Endothelial cell of hepatic sinusoid (primary cell): Measurements from ENCODE around the gene R3HDM1.
"Not testable (repeated sequence)": the region's sequence is repeated elsewhere in the genome, so short reads cannot be mapped to it uniquely, and the experiment has no call there.

ENCODE experiments used
- in situ Hi-C: cut with HindIII; loops from 2 replicates; pipeline ENCODE4 v1.10.0; 2017; ENCODE audit warnings: low sequenced_read_pairs

Gene R3HDM1

GRCh38 chr2:135531231-135532197 is at the start of gene R3HDM1:
Gene R3HDM1 (plus strand): TSS chr2:135531484. CDS start chr2:135604846, 73,362 bp downstream.
- in situ Hi-C loops, result loop anchor here (5.0 kb wide), 1 partner anchor 41 kb away; no protein-coding TSS in a partner anchor

DNA sequence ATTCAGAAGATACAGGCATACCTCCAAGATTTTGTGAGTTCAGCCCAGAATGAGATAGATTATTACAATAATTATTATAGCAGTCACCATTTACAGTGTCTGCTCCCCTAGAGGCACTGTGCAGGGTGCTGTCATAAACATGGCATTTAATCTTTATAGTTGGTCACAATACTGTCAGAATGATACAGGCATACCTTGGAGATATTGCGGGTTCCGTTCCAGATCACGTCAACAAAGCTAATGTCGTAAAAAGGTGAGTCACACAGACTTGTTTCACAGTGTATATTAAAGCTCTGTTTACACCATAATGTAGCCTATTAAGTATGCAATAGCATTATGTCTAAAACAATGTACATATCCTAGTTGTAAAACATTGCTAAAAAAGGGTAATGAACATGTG is 45.8 kb upstream of the R3HDM1 start:
- in situ Hi-C loops, result no loop called here

- in situ Hi-C loops, result no loop called here
These were observed 40.9 kb upstream of the R3HDM1 start for GRCh38 chr2:135490376-135490775.

DNA sequence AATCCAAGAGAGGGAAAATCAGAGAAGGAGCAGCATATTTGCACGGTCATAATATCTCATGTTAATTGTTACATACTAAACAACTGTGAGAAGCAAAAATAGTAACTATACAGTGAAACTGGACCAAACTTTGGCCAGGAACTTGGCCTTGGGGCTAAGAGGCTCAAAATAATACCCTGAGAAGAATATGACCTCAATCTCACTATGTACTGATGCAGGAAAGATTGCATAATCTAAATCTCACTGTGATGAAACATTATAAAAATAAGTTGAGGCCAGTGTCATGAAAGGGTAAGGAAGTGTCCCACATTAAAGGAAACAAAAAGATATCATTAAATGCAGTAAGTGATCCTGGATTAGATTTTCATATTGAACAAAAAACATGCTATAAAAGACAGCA is 36.8 kb upstream of the R3HDM1 start:
- in situ Hi-C loops, result no loop called here

GRCh38 chr2:135494917-135495316 is 36.4 kb upstream of the R3HDM1 start:
- in situ Hi-C loops, result no loop called here

GRCh38 chr2:135498588-135498987 is 32.7 kb upstream of the R3HDM1 start:
- in situ Hi-C loops, result not testable (repeated sequence)

GRCh38 chr2:135504811-135505210 is 26.5 kb upstream of the R3HDM1 start:
- in situ Hi-C loops, result no loop called here

GRCh38 chr2:135510577-135510976 is 20.7 kb upstream of the R3HDM1 start:
- in situ Hi-C loops, result no loop called here

GRCh38 chr2:135512099-135512498 is 19.2 kb upstream of the R3HDM1 start:
- in situ Hi-C loops, result no loop called here

GRCh38 chr2:135525786-135526185 is 5.5 kb upstream of the R3HDM1 start:
- in situ Hi-C loops, result no loop called here

DNA sequence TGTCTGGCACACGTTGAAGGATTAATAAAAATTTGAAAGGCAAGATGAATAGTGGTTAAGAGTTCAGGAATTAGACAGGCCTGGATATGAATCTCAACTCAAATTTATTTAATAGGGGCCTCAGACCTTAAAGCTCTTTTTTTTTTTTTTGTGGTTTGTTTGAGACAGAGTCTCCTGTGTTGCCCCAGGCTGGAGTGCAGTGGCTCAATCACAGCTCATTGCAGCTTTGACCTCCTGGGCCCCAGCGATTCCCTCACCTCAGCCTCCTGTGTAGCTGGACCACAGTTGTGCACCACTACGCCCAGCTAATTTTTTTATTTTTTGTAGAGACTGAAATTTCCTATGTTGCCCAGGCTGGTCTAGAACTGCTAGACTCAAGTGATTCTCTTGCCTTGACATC is 3.3 kb upstream of the R3HDM1 start:
- in situ Hi-C loops, result no loop called here

GRCh38 chr2:135530313-135531230 is 712 bp upstream of the R3HDM1 start, which contains the start of gene ZRANB3:
Gene ZRANB3 (minus strand): TSS chr2:135531218.
- in situ Hi-C loops, result loop anchor here (5.0 kb wide), 1 partner anchor 42 kb away; no protein-coding TSS in a partner anchor

DNA sequence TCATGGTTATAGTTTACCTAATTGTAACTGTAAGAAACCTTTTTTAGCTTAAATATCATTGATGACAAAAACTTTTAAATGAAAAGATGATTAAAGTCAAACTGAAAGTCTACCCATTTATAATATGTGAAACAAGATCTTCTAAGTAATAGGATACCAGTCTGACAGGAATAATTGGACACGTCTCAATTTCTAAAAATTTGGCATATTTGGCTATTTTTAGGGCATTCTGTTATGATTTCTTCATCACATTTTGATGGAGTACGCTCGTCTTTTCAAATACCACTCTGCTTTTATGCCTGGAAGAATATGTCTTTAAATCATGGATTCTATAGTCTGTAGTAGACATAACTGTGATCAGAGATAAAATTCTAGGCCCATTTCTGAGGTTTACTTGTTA is 1.3 kb downstream of the R3HDM1 start:
- in situ Hi-C loops, result loop anchor here (5.0 kb wide), 1 partner anchor 40 kb away; no protein-coding TSS in a partner anchor

GRCh38 chr2:135533545-135533944 is 2.3 kb downstream of the R3HDM1 start:
- in situ Hi-C loops, result loop anchor here (5.0 kb wide), 1 partner anchor 39 kb away; no protein-coding TSS in a partner anchor

- in situ Hi-C loops, result no loop called here
These were observed 15.2 kb downstream of the R3HDM1 start for GRCh38 chr2:135546436-135546835.

DNA sequence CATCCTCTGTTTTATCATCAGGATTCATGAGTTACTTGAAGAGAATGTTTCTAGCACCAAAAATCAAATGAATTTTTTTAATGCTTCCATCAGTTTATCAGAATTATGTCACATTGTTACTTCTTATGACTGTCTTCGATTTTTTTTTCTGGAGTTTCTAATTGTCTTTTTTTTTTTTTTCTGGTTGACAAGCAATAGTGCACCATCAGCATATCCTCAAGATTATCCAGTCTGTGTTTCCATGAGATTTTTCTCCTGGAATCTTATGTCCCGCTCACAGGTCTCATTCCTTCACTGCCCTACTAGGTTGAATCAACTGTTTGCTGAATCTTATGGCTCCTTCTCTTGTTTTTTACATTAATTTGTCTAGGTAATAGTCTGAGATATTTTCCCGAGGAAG is 16.0 kb downstream of the R3HDM1 start:
- in situ Hi-C loops, result no loop called here

DNA sequence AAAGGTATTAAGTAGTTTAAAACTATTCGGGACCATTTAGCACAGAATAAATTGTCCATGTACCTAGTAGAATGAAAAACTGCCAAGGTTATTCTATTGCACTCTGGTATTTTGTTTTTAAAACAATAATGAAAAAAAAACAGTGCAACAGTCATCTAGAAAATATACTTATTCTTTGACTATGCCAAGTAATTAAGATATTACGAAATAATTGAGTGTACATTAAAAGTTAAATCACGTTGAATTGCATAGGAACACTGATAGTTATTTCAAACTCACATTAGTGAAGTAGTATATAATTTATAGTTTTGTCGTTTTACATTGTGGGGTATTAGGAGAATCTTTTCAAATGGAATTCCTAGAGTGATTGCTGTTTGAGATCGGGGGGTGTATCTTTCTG is 20.1 kb downstream of the R3HDM1 start:
- in situ Hi-C loops, result no loop called here

GRCh38 chr2:135552887-135553286 is 21.6 kb downstream of the R3HDM1 start:
- in situ Hi-C loops, result no loop called here

DNA sequence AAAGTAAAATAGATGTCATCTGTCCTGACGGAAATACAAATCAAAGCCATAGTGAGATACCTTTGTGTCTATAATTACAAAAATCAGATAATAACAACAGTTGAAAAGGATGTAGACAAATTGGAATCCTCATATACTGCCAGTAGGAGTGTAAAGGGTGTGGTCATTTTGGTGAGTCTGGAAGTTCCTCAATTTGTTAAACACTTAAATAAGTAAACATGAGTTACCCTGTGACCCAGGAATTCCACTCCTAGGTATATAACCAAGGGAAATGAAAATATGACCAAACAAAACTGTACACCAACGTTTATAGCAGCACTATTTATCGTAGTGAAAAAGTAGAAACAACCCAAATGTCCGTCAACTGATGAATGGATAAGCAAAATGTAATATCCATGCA is 24.0 kb downstream of the R3HDM1 start:
- in situ Hi-C loops, result no loop called here

GRCh38 chr2:135557530-135557929 is 26.2 kb downstream of the R3HDM1 start:
- in situ Hi-C loops, result no loop called here

DNA sequence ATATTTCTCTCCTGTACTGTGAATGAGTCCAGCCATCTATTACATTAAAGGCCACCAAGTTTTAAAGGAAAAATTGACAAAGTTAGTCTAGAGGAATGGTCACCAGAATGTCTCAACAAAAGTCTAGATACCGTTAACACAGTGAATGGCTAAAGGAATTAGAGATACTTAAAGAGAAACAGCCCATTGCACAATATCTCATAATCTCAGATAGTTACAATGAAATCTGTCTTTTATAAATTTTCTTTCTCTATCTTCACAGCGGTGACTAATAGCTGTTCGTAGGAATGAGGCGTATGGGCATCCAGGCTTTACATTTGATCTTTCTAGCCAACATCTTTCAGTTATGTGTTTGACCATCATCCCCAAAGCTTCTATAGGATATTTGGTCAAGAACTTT is 30.6 kb downstream of the R3HDM1 start:
- in situ Hi-C loops, result no loop called here
